HepG2 (cell line): ENCODE results near the gene ARAP1. TPM values are rescaled to one million over a fixed set of nuclear protein-coding genes. Genes with fewer than 3 reads are reported as not detected.

Experiments used
- ARHGAP35 ChIP-seq: sonication (generic); formaldehyde crosslinking; IDR thresholded peaks from 2 replicates; pipeline ENCODE4 v1.9.0; 2022; ENCODE audit warnings: mild to moderate bottlenecking, inconsistent platforms, moderate library complexity, missing genetic modification reagents, borderline replicate concordance
- FOXA1 ChIP-seq, 2 experiments: fragments of 450-650 bp in 1 of 2; sonication (generic) in 1 of 2; formaldehyde crosslinking in 1 of 2; IDR thresholded peaks; 2 replicates each; pipeline versions ENCODE4 v1.4.0 to v1.6.1; 2016 to 2020; ENCODE audit warnings: missing genetic modification reagents in 1 of 2
- JUNB ChIP-seq: sonication (generic); formaldehyde crosslinking; IDR thresholded peaks from 2 replicates; pipeline ENCODE4 v1.8.0; 2022; ENCODE audit warnings: missing genetic modification reagents, mild to moderate bottlenecking, borderline replicate concordance
- KDM3A ChIP-seq: IDR thresholded peaks from 2 replicates; pipeline ENCODE4 v1.6.1; 2018; ENCODE audit warnings: low read depth, missing compliant biosample characterization
- MAZ ChIP-seq, 2 experiments: sonication (generic) in 1 of 2; formaldehyde crosslinking in 1 of 2; IDR thresholded peaks; 2 replicates each; pipeline versions ENCODE4 v1.5.0 to v1.6.1; 2012 to 2020; ENCODE audit warnings: low read depth in 2 of 2, mild to moderate bottlenecking in 2 of 2, borderline replicate concordance in 1 of 2, improper control_type of control experiment in 1 of 2, low read length in 1 of 2, missing genetic modification reagents in 1 of 2, moderate library complexity in 1 of 2
- MBD4 ChIP-seq: IDR thresholded peaks from 2 replicates; pipeline ENCODE4 v1.6.1; 2012; ENCODE audit warnings: low read length, inconsistent platforms, borderline replicate concordance
- NONO ChIP-seq, 2 experiments: fragments of 450-650 bp in 1 of 2; sonication (generic) in 1 of 2; formaldehyde crosslinking in 1 of 2; IDR thresholded peaks in 1 of 2; conservative IDR thresholded peaks in 1 of 2; 2 replicates each; pipeline versions ENCODE4 v1.6.1 to v1.8.0; 2017 to 2022; ENCODE audit warnings: mild to moderate bottlenecking in 1 of 2, missing genetic modification reagents in 1 of 2, moderate library complexity in 1 of 2
- SNRNP70 ChIP-seq: fragments of 200-400 bp; formaldehyde crosslinking; IDR thresholded peaks from 2 replicates; pipeline ENCODE4 v1.6.1; 2017; ENCODE audit warnings: mild to moderate bottlenecking, low read depth, low read length, moderate library complexity
- TOE1 ChIP-seq: sonication (generic); formaldehyde crosslinking; IDR thresholded peaks from 2 replicates; pipeline ENCODE4 v1.4.0; 2020; ENCODE audit warnings: mild to moderate bottlenecking, missing genetic modification reagents
- ZIK1 ChIP-seq: sonication (generic); formaldehyde crosslinking; IDR thresholded peaks from 2 replicates; pipeline ENCODE4 v1.5.0; 2020; ENCODE audit warnings: mild to moderate bottlenecking, low read depth, missing genetic modification reagents, borderline replicate concordance
- ZNF121 ChIP-seq: sonication (generic); formaldehyde crosslinking; IDR thresholded peaks from 2 replicates; pipeline ENCODE4 v1.5.0; 2020; ENCODE audit warnings: mild to moderate bottlenecking, missing genetic modification reagents
- ZNF235 ChIP-seq: sonication (generic); formaldehyde crosslinking; IDR thresholded peaks from 2 replicates; pipeline ENCODE4 v1.8.1; 2023; ENCODE audit warnings: mild to moderate bottlenecking, missing genetic modification reagents, borderline replicate concordance
- ZNF354B ChIP-seq: sonication (generic); formaldehyde crosslinking; IDR thresholded peaks from 2 replicates; pipeline ENCODE4 v1.8.0; 2022; ENCODE audit warnings: mild to moderate bottlenecking, missing genetic modification reagents
- ZNF570 ChIP-seq: sonication (generic); formaldehyde crosslinking; IDR thresholded peaks from 2 replicates; pipeline ENCODE4 v1.4.0; 2020; ENCODE audit warnings: mild to moderate bottlenecking, missing genetic modification reagents, borderline replicate concordance
- ZNF703 ChIP-seq: sonication (generic); formaldehyde crosslinking; IDR thresholded peaks from 2 replicates; pipeline ENCODE4 v1.5.1; 2020; ENCODE audit warnings: missing genetic modification reagents, mild to moderate bottlenecking, moderate library complexity, borderline replicate concordance
- ZSCAN30 ChIP-seq: sonication (generic); formaldehyde crosslinking; IDR thresholded peaks from 2 replicates; pipeline ENCODE4 v1.5.0; 2020; ENCODE audit warnings: mild to moderate bottlenecking, missing genetic modification reagents
- polyA plus RNA-seq, 8 experiments: library from polyadenylated mRNA; depleted of rRNA in 3 of 8; stranded (reverse) in 7 of 8; unstranded in 1 of 8; fragments of >200 nt; fragmentation: Illumina TruSeq in 4 of 8; extraction: Trizol in 4 of 8; gene quantifications; 2 replicates each; pipeline versions ENCODE4 v1.2.1 to v1.2.3, GENCODE V29; 2011 to 2016; ENCODE audit warnings: low read depth in 4 of 8, missing spikeins in 1 of 8, mixed read lengths in 1 of 8; ENCODE audit not compliant: insufficient read depth in 1 of 8
- total RNA-seq, 5 experiments: library from RNA; depleted of rRNA; stranded (reverse); fragments of >200 nt; fragmentation: Illumina TruSeq; extraction: Trizol; gene quantifications; 2 replicates each; pipeline ENCODE4 v1.2.3, GENCODE V29; 2016; ENCODE audit warnings: low read depth in 1 of 5
- TF ChIP-seq, protein P1 (sequence below): sonication (generic); formaldehyde crosslinking; IDR thresholded peaks from 2 replicates; pipeline ENCODE4 v1.5.0; 2020; ENCODE audit warnings: mild to moderate bottlenecking, low read depth, missing genetic modification reagents, borderline replicate concordance
- TF ChIP-seq, protein P2 (sequence below): sonication (generic); formaldehyde crosslinking; IDR thresholded peaks from 2 replicates; pipeline ENCODE4 v1.8.1; 2023; ENCODE audit warnings: mild to moderate bottlenecking, missing genetic modification reagents
- TF ChIP-seq, protein P3 (sequence below): fragments of 450-650 bp; IDR thresholded peaks from 2 replicates; pipeline ENCODE4 v1.6.1; 2017
- TF ChIP-seq, protein P4 (sequence below): IDR thresholded peaks from 2 replicates; pipeline ENCODE4 v1.6.1; 2016; ENCODE audit warnings: missing compliant biosample characterization, missing genetic modification reagents, borderline replicate concordance
- TF ChIP-seq, protein P5 (sequence below): IDR thresholded peaks from 2 replicates; pipeline ENCODE4 v1.6.1; 2016; ENCODE audit warnings: missing genetic modification reagents, missing compliant biosample characterization

ARAP1 gene
- total and polyA plus RNA-seq, 2 of the 13 experiments (the other 11 are each of a cell fraction or from before 2014, with no cell fraction given): 43.2 to 55.5 TPM

DNA sequence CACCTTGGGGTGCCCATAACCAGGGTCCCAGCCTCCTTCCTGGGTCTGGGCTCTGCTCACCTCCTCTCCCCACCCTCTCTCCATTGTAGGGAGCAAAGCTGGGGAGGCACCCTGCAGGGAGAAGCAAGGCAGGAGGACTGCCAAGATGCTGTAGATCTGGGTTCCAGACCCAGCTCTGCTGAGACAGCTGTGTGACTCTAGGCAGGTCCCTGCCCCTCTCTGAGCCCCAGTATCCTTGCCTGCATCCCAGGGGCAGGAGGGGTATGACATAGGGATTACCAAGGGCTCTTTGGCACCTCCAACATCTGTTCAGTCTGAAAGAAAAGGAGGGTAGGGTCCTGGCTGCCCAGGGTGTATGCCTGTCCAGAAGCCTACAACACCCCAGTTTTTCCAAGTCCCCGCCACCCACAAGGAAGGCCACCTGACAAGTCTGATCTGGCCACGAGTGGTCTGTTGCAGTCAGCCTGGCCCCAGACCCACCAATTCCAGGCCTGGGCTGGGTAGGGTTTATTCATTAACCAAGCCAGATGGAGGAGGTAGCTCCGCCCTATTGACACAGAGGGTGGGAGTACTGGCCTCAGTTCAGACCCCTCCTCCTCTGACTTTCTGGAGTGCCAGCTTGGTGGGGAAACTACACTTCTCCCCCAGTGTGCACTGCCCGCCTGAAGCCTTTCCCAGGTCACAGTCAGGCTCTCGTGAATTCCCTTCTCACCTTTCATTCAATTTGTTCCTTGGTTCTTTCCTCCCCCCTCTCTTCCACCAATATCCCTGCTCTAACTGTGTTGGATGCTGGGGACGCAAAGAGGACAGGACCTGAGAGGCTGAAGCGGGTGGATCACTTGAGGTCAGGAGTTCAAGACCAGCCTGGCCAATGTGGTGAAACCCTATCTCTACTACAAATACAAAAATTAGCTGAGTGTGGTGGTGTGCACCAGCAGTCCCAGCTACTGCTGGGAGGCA is 26.6 kb upstream of the ARAP1 start (continued):
- TF ChIP-seq FOXA1 (IDR thresholded peaks at IDR 0.05): no peak
- TF ChIP-seq FOXA1 (CRISPR knock-in tag; IDR thresholded peaks at IDR 0.05): peak; percentile 96
- TF ChIP-seq ARHGAP35 (CRISPR knock-in tag): no peak
- TF ChIP-seq TOE1 (CRISPR knock-in tag): no peak
- TF ChIP-seq, protein P1, sequence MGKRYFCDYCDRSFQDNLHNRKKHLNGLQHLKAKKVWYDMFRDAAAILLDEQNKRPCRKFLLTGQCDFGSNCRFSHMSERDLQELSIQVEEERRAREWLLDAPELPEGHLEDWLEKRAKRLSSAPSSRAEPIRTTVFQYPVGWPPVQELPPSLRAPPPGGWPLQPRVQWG (CRISPR knock-in tag): no peak
- TF ChIP-seq KDM3A: 0 out of 2 replicates have a peak, but pooled peaks have one; percentile 15
- no peak for TF ChIP-seq ZNF703 (CRISPR knock-in tag)
- peak; percentile 61; the same call in 1 of the 2 replicates for TF ChIP-seq ZNF121
- TF ChIP-seq MBD4: no peak
- TF ChIP-seq MAZ (IDR thresholded peaks at IDR 0.05; ENCODE audit: borderline replicate concordance, low read depth, low read length): no peak
- no peak for TF ChIP-seq MAZ (CRISPR knock-in tag; IDR thresholded peaks at IDR 0.05; ENCODE audit: low read depth)
- TF ChIP-seq, protein P2, sequence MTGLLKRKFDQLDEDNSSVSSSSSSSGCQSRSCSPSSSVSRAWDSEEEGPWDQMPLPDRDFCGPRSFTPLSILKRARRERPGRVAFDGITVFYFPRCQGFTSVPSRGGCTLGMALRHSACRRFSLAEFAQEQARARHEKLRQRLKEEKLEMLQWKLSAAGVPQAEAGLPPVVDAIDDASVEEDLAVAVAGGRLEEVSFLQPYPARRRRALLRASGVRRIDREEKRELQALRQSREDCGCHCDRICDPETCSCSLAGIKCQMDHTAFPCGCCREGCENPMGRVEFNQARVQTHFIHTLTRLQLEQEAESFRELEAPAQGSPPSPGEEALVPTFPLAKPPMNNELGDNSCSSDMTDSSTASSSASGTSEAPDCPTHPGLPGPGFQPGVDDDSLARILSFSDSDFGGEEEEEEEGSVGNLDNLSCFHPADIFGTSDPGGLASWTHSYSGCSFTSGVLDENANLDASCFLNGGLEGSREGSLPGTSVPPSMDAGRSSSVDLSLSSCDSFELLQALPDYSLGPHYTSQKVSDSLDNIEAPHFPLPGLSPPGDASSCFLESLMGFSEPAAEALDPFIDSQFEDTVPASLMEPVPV: no peak
- no peak; the same call in 1 of the 2 replicates for TF ChIP-seq ZIK1 (CRISPR knock-in tag)
- TF ChIP-seq, protein P3, sequence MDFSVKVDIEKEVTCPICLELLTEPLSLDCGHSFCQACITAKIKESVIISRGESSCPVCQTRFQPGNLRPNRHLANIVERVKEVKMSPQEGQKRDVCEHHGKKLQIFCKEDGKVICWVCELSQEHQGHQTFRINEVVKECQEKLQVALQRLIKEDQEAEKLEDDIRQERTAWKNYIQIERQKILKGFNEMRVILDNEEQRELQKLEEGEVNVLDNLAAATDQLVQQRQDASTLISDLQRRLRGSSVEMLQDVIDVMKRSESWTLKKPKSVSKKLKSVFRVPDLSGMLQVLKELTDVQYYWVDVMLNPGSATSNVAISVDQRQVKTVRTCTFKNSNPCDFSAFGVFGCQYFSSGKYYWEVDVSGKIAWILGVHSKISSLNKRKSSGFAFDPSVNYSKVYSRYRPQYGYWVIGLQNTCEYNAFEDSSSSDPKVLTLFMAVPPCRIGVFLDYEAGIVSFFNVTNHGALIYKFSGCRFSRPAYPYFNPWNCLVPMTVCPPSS: no peak
- TF ChIP-seq ZNF235 (CRISPR knock-in tag): no peak
- no peak for TF ChIP-seq JUNB
- TF ChIP-seq ZNF570: no peak
- TF ChIP-seq, protein P4, sequence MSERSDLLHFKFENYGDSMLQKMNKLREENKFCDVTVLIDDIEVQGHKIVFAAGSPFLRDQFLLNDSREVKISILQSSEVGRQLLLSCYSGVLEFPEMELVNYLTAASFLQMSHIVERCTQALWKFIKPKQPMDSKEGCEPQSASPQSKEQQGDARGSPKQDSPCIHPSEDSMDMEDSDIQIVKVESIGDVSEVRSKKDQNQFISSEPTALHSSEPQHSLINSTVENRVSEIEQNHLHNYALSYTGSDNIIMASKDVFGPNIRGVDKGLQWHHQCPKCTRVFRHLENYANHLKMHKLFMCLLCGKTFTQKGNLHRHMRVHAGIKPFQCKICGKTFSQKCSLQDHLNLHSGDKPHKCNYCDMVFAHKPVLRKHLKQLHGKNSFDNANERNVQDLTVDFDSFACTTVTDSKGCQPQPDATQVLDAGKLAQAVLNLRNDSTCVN: peak; percentile 66; the same call in 1 of the 2 replicates
- TF ChIP-seq, protein P5, sequence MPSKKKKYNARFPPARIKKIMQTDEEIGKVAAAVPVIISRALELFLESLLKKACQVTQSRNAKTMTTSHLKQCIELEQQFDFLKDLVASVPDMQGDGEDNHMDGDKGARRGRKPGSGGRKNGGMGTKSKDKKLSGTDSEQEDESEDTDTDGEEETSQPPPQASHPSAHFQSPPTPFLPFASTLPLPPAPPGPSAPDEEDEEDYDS (CRISPR knock-in tag): peak; percentile 71; the same call in 1 of the 2 replicates
- TF ChIP-seq NONO (IDR thresholded peaks at IDR 0.05): no peak
- TF ChIP-seq NONO (CRISPR knock-in tag; conservative IDR thresholded peaks at IDR 0.05): peak; percentile 74
- TF ChIP-seq SNRNP70: no peak
- no peak for TF ChIP-seq ZNF354B (CRISPR knock-in tag)
- TF ChIP-seq ZSCAN30: no peak; the same call in 1 of the 2 replicates
